Islet of Langerhans (tissue), 1 donor: ENCODE measurements around the gene JTB.

ENCODE experiments used
- FAIRE-seq: peaks from one replicate; lab custom pipeline; 2011; peaks lifted over from hg19 to GRCh38; lab: Jason Lieb, UNC

Gene JTB

DNA sequence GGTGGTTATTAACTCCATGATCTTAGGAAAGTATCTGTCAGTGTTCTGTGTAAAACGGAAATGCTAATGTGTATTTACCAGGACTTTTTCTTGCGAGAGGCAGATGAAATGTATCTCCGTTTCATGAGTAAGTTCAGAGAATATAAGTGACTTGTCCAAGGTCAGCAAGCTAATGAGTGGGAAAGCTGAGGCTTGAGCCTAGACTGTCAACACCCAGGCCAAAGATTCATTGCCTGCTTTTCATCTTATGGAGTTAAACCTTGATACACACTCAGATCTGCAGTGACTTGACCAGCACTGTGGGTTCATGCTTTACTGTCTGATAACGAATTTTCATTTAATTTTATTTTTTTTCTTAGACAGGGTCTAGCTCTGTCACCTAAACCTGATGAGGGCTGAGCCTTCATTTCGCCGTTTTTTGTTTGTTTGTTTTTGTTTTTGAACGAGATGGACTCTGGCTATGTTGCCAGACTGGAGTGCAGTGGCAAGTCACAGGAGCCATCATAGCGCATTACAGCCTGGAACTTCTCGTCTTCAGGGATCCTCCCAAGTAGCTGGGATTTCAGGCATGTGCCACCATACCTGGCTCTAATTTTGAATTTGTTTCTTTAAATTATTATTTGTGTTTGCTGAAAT lies 918 bp upstream of the JTB start:
- no peak for FAIRE-seq

DNA sequence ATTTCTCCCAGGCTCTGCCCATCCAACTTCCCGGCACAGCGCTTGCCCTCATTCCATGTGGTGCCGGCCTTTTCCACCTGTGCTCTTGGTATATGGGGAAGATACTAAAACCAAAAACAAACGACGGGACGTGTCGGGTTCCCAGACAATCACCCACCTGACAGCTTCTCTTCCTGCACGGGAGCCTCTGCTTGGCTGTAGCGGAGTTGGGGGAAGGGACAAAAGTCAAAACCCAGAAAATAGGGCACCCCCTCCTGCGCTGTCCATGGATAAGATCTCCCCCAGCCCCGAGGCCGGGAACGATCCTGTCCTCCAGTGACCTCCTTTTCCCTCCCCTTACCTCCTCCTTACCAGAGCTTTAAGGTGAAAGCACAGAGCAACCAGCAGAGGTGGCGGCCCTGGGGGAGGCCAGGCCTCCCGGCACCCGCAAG lies 640 bp downstream of the JTB start:
- no peak for FAIRE-seq

DNA sequence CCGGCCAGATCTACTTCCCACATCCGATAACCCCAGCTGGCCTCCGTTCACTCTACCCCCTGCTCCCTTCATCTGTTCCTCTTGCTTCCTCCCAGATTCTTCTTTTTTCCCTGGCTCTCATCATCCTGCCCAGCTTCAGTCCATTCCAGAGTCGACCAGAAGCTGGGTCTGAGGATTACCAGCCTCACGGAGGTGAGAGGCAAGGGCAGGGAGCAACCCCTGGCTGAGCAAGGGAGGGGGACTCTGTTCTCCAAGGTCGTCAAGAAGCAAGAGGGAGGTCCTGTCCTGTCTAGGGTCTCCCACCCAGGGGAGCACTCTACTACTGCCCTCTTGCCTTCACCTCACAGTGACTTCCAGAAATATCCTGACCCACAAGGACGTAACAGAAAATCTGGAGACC lies 3.9 kb downstream of the JTB start:
- FAIRE-seq, result no peak

GRCh38 chr1:153973071-153973470 lies 4.4 kb downstream of the JTB start:
- FAIRE-seq, result no peak

- no peak for FAIRE-seq
Measured at GRCh38 chr1:153970346-153970745, 7.1 kb downstream of the JTB start.

DNA sequence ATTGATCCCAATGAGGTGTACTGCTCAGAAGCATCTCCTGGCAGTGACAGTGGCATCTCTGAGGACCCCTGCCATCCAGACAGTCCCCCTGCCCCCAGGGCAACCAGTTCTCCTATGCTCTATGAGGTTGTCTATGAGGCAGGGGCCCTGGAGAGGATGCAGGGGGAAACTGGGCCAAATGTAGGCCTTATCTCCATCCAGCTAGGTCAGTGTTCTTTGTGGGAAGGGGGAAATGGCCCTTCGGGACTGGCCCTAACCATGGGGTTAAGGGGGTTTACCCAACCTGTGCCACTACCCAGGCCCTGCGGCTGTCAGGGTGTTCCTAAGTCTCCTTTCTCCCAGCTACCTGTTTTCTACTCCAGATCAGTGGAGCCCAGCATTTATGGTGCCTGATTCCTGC lies 8.5 kb downstream of the JTB start:
- no peak for FAIRE-seq

DNA sequence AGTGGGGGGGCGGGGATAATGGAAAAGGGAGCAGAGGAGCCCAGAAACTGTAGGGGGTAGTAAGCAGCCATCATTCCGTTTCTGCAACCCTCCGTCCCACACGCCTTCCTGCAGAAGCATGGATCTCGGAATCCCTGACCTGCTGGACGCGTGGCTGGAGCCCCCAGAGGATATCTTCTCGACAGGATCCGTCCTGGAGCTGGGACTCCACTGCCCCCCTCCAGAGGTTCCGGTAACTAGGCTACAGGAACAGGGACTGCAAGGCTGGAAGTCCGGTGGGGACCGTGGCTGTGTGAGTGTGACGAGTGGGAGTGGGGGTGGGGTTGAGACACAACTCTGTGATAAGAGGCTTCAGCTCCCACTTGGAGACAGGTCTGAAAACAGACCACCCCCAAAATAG lies 9.1 kb downstream of the JTB start:
- FAIRE-seq, result no peak

DNA sequence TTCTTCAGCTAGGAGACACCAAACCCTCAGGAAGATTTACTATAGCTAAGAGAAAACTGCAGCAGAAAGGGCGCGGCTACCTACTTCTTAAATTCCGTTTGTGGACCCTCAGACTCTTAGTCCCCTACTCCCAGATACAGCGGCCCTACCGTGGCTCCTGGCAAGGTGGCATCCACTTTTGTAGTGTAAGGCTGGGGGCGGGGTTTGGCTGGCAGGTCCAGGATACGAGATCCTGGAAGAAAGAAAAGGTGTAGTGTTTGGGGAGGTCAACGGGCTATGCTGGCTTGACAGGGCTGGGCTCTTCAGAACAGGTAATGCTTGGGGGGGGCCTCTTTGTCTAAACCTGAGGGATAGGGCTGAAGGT lies 9.5 kb downstream of the JTB start:
- no peak for FAIRE-seq

- FAIRE-seq, result no peak
Measured at GRCh38 chr1:153967107-153967999, 10.1 kb downstream of the JTB start, which contains the start of gene CREB3L4. Gene CREB3L4 (plus strand): TSS chr1:153967902. CDS start chr1:153968526, 624 bp downstream.

- no peak for FAIRE-seq
Measured at GRCh38 chr1:153963850-153964331, 13.6 kb downstream of the JTB start.

DNA sequence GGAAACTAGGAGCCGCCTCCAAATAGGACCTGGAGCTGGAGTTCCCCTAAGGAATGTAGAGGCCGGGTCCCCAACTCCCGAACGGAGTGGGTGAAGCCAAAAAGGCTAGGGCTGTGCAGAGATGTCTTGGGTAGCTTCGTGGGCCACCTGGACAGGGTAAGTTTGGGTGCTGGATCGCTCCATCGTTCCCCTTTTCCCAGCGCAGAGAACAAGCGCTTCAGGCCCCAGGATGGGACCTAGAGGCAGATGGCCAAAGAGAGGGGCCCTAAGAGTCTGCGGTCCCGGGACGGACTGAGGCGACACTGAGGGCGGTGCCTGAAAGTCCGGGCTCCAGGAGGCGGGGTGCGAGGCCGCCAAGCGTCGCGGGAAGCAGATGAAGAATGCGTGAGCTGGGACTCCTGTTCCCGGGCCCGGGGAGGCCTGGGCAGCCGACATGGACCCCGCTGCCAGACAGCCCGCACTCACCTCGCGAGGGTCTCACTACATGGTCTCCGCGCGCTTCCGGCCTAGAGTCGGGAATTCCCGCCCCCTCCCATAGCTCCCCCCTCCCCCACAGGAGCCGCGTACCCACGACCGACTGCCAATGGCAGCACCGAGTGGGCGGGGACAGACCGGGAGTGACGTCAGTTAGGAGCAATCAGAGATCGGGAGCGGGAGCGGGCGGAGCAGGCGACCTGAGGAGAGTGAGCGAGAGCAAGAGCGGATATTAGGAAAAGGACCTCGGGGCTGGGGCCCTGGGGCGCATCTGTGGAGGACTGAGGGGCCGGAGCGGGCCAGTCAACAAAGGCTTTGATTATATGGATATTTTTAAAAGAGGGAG lies 14.2 kb downstream of the JTB start, which contains the start of gene SLC39A1:
Gene SLC39A1 (minus strand): TSS at position 508 of the 820 bp plus-strand sequence. CDS start 822 bp downstream, outside the sequence.
- no peak for FAIRE-seq

GRCh38 chr1:153962088-153963029 lies 15.1 kb downstream of the JTB start:
- FAIRE-seq, result no peak

GRCh38 chr1:153961421-153961820 lies 16.1 kb downstream of the JTB start:
- FAIRE-seq, result no peak

GRCh38 chr1:153960206-153960605 lies 17.3 kb downstream of the JTB start:
- FAIRE-seq, result no peak

- no peak for FAIRE-seq
Measured at GRCh38 chr1:153959454-153959853, 18.0 kb downstream of the JTB start.

DNA sequence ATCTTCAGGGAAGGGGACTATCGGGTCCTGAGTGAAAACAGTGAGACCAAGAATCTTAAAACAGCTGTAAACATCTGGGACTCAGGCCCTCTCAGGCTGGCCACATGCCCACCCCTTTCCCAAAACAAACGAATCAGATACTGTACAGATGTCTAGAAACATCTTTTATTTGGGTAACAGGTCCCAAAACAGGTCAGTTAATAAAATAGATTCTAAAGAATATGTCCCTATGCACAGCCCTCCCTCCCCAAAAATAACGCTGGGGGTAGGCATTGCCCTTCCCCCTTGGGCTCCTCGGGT lies 18.6 kb downstream of the JTB start:
- FAIRE-seq, result no peak

DNA sequence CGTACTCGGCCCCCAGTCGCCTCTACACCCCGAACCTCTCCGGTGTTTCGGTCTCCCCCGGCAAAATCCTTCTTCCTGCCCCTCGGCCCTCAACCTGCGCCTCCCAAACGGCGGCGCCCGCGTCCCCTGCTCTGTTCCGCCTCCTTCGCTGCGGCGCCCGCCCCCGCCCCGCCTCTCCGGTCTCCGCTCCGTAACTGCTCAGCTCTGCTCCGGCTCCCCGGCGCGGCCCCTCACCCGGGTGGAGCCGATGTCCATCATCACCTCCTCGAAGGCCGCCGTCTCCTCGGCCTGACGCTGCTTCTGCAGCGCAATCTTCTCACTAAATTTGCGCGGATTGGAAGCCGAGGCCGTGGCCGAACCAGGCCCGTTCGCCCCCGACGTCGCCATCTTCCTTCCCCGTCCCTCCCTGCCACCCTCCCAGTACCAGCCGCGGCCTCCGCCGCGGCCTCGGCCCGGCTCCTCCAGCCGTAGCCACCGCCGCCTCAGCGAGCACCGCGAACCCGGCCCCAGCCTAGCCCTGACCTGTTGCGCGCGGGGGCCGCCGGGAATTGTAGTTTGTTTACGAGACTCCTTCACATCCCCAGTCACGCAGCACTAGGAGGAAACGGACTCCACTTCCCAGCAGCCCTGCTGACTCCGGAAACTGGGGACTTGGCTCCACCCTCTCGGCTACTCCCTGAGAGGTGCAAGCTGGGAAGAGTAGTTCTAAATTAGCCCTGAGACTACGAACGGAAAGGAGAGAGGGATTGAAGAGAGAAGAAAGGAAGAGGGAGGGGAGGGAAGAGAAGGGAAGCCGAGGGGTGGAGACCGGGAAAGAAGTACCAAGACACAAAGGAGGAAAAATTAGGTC lies 19.1 kb downstream of the JTB start, which contains the start of gene CRTC2:
Gene CRTC2 (minus strand): TSS at position 502 of the 850 bp plus-strand sequence. CDS start 115 bp downstream, at position 387.
- FAIRE-seq, result peak; percentile 91

- no peak for FAIRE-seq
Measured at GRCh38 chr1:153957744-153958110, 19.7 kb downstream of the JTB start.

GRCh38 chr1:153956997-153957715 lies 20.3 kb downstream of the JTB start:
- FAIRE-seq, result no peak

DNA sequence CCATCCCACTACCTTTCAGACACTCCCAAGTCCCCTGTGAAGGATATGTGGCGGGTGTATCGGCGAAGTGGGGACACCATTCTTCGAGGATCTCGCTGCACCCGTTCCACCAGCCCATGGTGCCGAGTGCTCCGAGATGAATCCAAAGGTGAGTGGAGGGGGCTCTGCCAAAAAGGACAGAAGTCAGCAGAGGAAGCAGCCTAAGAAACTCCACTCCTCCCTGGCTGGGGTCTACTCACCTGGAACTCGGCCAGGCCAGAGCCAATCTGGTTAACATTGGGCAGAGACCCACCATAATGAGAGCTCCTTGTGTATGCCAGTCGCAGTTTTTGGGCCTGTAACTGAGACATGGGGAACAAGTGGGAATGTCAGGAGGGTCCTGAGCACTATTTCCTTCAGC lies 22.6 kb downstream of the JTB start:
- FAIRE-seq, result no peak
